ENCODE measurements around the gene CAMP.
"Not testable (repeated sequence)": the region's sequence is repeated elsewhere in the genome, so short reads cannot be mapped to it uniquely, and the experiment has no call there.

The CAMP gene

GRCh38 chr3:48194446-48195071, 28.7 kb upstream of the CAMP start:
- Histone ChIP-seq H3K27me3 (ENCODE audit: insufficient read depth, low read length) (no peaks in the 10 kb centered on the region), H3K4me3 (ENCODE audit: low read length) (no peak overlapping the region), H3K9me3 (ENCODE audit: low read length) (no peaks in the 10 kb centered on the region), H3K4me1 (ENCODE audit: insufficient read depth, low read length) (peaks cover 7% of the 10 kb centered on the region), H2AFZ (ENCODE audit: low read depth, low read length) (no peak overlapping the region), H3K36me3 (ENCODE audit: insufficient read depth, low read length) (no peaks in the 10 kb centered on the region)

GRCh38 chr3:48196611-48197010, 26.7 kb upstream of the CAMP start:
- Histone ChIP-seq H3K9me3 (ENCODE audit: low read length) (no peaks in the 10 kb centered on the region), H3K4me1 (ENCODE audit: insufficient read depth, low read length) (no peaks in the 10 kb centered on the region), H3K36me3 (ENCODE audit: insufficient read depth, low read length) (no peaks in the 10 kb centered on the region), H2AFZ (ENCODE audit: low read depth, low read length) (no peak overlapping the region), H3K27me3 (ENCODE audit: insufficient read depth, low read length) (no peaks in the 10 kb centered on the region), H3K4me3 (ENCODE audit: low read length) (no peak overlapping the region)

GRCh38 chr3:48199117-48199516, 24.2 kb upstream of the CAMP start:
- Histone ChIP-seq H3K4me3 (ENCODE audit: low read length) (no peak overlapping the region), H3K4me1 (ENCODE audit: insufficient read depth, low read length) (no peaks in the 10 kb centered on the region), H3K36me3 (ENCODE audit: insufficient read depth, low read length) (no peaks in the 10 kb centered on the region)

DNA sequence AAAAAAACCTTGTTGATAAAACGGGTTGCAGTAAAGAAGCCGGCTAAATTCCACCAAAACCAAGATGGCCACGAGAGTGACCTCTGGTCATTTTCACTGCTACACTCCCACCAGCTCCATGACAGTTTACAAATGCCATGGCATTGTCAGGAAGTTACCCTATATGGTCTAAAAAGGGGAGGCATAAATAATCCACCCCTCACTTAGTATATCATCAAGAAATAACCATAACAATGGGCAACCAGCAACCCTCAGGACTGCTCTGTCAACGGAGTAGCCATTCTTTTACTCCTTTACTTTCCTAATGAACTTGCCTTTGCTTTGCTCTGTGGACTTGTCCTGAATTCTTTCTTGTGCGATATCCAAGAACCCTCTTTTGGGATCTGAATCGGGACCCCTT, 20.7 kb upstream of the CAMP start:
- Histone ChIP-seq H3K4me3 (ENCODE audit: low read length) (no peak overlapping the region), H3K9me3 (ENCODE audit: low read length) (no peaks in the 10 kb centered on the region), H2AFZ (ENCODE audit: low read depth, low read length) (no peak overlapping the region), H3K27me3 (ENCODE audit: insufficient read depth, low read length) (no peaks in the 10 kb centered on the region), H3K4me1 (ENCODE audit: insufficient read depth, low read length) (no peaks in the 10 kb centered on the region), H3K36me3 (ENCODE audit: insufficient read depth, low read length) (no peaks in the 10 kb centered on the region)

More at GRCh38 chr3:48199117-48199516, 24.2 kb upstream of the CAMP start:
- Histone ChIP-seq H3K27me3 (ENCODE audit: insufficient read depth, low read length) (no peaks in the 10 kb centered on the region), H3K9me3 (ENCODE audit: low read length) (no peaks in the 10 kb centered on the region), H2AFZ (ENCODE audit: low read depth, low read length) (no peak overlapping the region)

DNA sequence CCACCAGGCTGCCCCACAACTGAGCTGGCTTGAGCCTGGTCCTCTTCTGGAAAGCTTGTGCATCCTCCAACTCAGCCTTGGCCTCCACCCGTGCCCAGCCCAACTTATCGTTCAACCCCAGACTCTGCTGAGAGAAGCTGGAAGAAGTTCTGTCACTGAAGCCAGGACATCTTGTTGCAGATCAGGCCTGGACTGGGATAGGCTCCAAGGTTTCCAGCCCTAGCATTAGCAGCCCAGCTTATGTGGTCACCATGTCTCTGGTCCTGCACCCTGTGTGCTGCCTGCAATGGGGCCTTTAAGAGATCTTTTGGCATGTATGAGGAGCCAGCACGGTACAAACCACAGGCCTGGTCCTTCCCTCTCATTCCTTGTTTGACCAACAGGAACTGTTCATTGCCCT, 15.2 kb upstream of the CAMP start:
- no peaks in the 10 kb centered on the region for H3K27me3 ChIP-seq (ENCODE audit: insufficient read depth, low read length)
- H3K36me3 ChIP-seq (ENCODE audit: insufficient read depth, low read length): no peaks in the 10 kb centered on the region
- no peaks in the 10 kb centered on the region for H3K9me3 ChIP-seq (ENCODE audit: low read length)
- H3K4me3 ChIP-seq (ENCODE audit: low read length): no peak overlapping the region
- H2AFZ ChIP-seq (ENCODE audit: low read depth, low read length): no peak overlapping the region
- no peaks in the 10 kb centered on the region for H3K4me1 ChIP-seq (ENCODE audit: insufficient read depth, low read length)

GRCh38 chr3:48209445-48209844, 13.8 kb upstream of the CAMP start:
- no peaks in the 10 kb centered on the region for H3K27me3 ChIP-seq (ENCODE audit: insufficient read depth, low read length)
- no peak overlapping the region for H2AFZ ChIP-seq (ENCODE audit: low read depth, low read length)
- H3K9me3 ChIP-seq (ENCODE audit: low read length): no peaks in the 10 kb centered on the region
- H3K36me3 ChIP-seq (ENCODE audit: insufficient read depth, low read length): no peaks in the 10 kb centered on the region
- no peaks in the 10 kb centered on the region for H3K4me1 ChIP-seq (ENCODE audit: insufficient read depth, low read length)
- H3K4me3 ChIP-seq (ENCODE audit: low read length): no peak overlapping the region

DNA sequence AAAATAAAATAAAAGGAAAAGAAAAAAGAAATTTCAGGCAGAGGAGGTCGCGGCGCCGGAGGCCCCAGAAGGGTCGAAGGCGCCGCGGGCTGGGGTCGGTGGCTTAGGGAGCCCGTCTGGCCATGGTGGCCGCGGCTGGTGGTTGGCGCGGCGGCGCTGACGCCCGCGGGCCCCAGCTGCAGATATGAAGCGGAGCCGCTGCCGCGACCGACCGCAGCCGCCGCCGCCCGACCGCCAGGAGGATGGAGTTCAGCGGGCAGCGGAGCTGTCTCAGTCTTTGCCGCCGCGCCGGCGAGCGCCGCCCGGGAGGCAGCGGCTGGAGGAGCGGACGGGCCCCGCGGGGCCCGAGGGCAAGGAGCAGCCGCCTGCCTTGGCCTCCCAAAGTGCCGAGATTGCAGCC, 12.8 kb upstream of the CAMP start:
- not testable (repeated sequence) for H3K9me3 ChIP-seq (ENCODE audit: low read length); H2AFZ ChIP-seq (ENCODE audit: low read depth, low read length); H3K4me3 ChIP-seq (ENCODE audit: low read length); H3K27me3 ChIP-seq (ENCODE audit: insufficient read depth, low read length); H3K36me3 ChIP-seq (ENCODE audit: insufficient read depth, low read length); H3K4me1 ChIP-seq (ENCODE audit: insufficient read depth, low read length)

- not testable (repeated sequence) for H3K9me3 ChIP-seq (ENCODE audit: low read length); H3K27me3 ChIP-seq (ENCODE audit: insufficient read depth, low read length); H2AFZ ChIP-seq (ENCODE audit: low read depth, low read length); H3K4me3 ChIP-seq (ENCODE audit: low read length); H3K36me3 ChIP-seq (ENCODE audit: insufficient read depth, low read length); H3K4me1 ChIP-seq (ENCODE audit: insufficient read depth, low read length)
These were observed 11.5 kb upstream of the CAMP start for GRCh38 chr3:48211776-48212175.

GRCh38 chr3:48214225-48214624, 9.1 kb upstream of the CAMP start:
- no peaks in the 10 kb centered on the region for H3K9me3 ChIP-seq (ENCODE audit: low read length)
- H2AFZ ChIP-seq (ENCODE audit: low read depth, low read length): no peak overlapping the region
- no peak overlapping the region for H3K4me3 ChIP-seq (ENCODE audit: low read length)
- H3K27me3 ChIP-seq (ENCODE audit: insufficient read depth, low read length): no peaks in the 10 kb centered on the region
- no peaks in the 10 kb centered on the region for H3K4me1 ChIP-seq (ENCODE audit: insufficient read depth, low read length)
- H3K36me3 ChIP-seq (ENCODE audit: insufficient read depth, low read length): no peaks in the 10 kb centered on the region

- H2AFZ ChIP-seq (ENCODE audit: low read depth, low read length): no peak overlapping the region
- no peaks in the 10 kb centered on the region for H3K4me1 ChIP-seq (ENCODE audit: insufficient read depth, low read length)
- H3K27me3 ChIP-seq (ENCODE audit: insufficient read depth, low read length): no peaks in the 10 kb centered on the region
- H3K4me3 ChIP-seq (ENCODE audit: low read length): no peak overlapping the region
- no peaks in the 10 kb centered on the region for H3K9me3 ChIP-seq (ENCODE audit: low read length)
- H3K36me3 ChIP-seq (ENCODE audit: insufficient read depth, low read length): no peaks in the 10 kb centered on the region
These were observed 8.3 kb upstream of the CAMP start for GRCh38 chr3:48215019-48215418.

GRCh38 chr3:48215466-48215865, 7.8 kb upstream of the CAMP start:
- H3K4me1 ChIP-seq (ENCODE audit: insufficient read depth, low read length): no peaks in the 10 kb centered on the region
- H2AFZ ChIP-seq (ENCODE audit: low read depth, low read length): no peak overlapping the region
- no peaks in the 10 kb centered on the region for H3K9me3 ChIP-seq (ENCODE audit: low read length)
- no peaks in the 10 kb centered on the region for H3K27me3 ChIP-seq (ENCODE audit: insufficient read depth, low read length)
- H3K4me3 ChIP-seq (ENCODE audit: low read length): no peak overlapping the region
- no peaks in the 10 kb centered on the region for H3K36me3 ChIP-seq (ENCODE audit: insufficient read depth, low read length)

DNA sequence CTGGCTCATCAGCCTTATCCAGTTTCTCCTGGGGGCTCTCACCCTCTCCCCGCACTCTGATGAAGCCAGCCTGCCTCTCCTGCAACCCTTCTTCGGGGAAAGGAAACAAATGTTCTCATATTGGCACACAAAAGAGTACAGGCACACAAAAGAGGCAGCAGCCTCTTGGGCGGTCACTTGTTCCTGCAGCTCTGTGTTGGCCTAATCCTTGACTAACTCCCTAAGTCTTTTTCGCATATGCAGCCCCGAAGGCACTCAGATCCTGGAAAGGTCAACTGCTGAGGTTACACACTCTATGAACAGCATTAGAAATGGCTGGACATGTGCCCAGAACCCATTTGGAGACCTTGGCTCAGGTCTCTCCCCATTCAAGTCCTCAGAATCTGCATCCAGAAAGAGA, 7.4 kb upstream of the CAMP start:
- Histone ChIP-seq H3K4me3 (ENCODE audit: low read length) (no peak overlapping the region), H3K9me3 (ENCODE audit: low read length) (no peaks in the 10 kb centered on the region), H3K36me3 (ENCODE audit: insufficient read depth, low read length) (no peaks in the 10 kb centered on the region), H3K27me3 (ENCODE audit: insufficient read depth, low read length) (no peaks in the 10 kb centered on the region), H2AFZ (ENCODE audit: low read depth, low read length) (no peak overlapping the region), H3K4me1 (ENCODE audit: insufficient read depth, low read length) (no peaks in the 10 kb centered on the region)

DNA sequence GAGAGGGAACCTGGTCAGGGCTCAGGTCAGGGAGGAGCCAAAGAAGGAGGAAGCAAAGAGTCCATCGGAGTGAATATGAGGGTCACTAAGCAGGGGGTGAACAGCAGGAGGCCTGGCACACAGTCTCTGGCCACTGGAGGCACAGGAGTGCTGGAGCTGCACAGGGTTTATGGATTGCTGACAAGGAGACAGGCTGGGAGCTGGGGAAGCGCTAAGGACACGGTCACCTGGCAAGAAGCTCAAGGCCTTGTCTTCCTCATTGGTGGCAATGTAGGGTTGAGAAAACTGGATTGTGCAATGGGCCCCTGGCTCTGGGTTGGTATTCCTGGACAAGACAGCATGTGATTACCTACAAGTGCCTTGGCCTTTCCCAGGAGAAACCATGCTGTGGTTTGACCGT, 5.8 kb upstream of the CAMP start:
- no peak overlapping the region for H3K4me3 ChIP-seq (ENCODE audit: low read length)

DNA sequence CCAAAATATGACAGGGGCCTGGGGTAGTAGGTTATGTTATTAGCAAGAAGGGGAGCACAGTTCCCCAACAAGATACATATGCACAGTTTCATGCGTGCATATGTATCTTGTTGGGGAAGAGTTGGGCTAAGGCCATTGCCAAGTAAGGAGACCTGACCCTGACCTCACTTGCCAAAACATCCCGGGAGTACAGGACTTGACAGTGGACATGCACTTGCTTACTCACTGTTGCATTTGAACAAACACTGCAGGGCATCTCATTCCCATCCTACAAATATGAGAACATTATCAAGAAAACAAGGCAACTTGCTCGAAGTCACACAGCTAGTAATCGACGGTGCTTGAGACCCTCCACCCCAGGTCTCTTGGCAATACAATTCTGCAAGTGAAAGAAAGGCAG, 4.8 kb upstream of the CAMP start:
- H3K9me3 ChIP-seq (ENCODE audit: low read length): no peaks in the 10 kb centered on the region
- no peak overlapping the region for H2AFZ ChIP-seq (ENCODE audit: low read depth, low read length)

More for the DNA sequence above, 5.8 kb upstream of the CAMP start:
- Histone ChIP-seq H3K27me3 (ENCODE audit: insufficient read depth, low read length) (no peaks in the 10 kb centered on the region), H3K9me3 (ENCODE audit: low read length) (no peaks in the 10 kb centered on the region), H2AFZ (ENCODE audit: low read depth, low read length) (no peak overlapping the region), H3K4me1 (ENCODE audit: insufficient read depth, low read length) (no peaks in the 10 kb centered on the region), H3K36me3 (ENCODE audit: insufficient read depth, low read length) (no peaks in the 10 kb centered on the region)

More for the DNA sequence above, 4.8 kb upstream of the CAMP start:
- no peaks in the 10 kb centered on the region for H3K36me3 ChIP-seq (ENCODE audit: insufficient read depth, low read length)
- H3K4me1 ChIP-seq (ENCODE audit: insufficient read depth, low read length): no peaks in the 10 kb centered on the region
- H3K4me3 ChIP-seq (ENCODE audit: low read length): no peak overlapping the region
- H3K27me3 ChIP-seq (ENCODE audit: insufficient read depth, low read length): no peaks in the 10 kb centered on the region

Data from neuron (in vitro differentiated cells).